Heart right ventricle (tissue), 16 donors: ENCODE data around the gene ADGRA3. TPM values are rescaled to one million over a fixed set of nuclear protein-coding genes. Genes with fewer than 3 reads are reported as not detected.

Experiments
- ATAC-seq, 8 donors: fragments of 200-7000 bp; cut with Tn5 transposase; one replicate each; pipeline ENCODE4 v1.9.1; 2020; ENCODE audit warnings: mild to moderate bottlenecking in 8 of 8, moderate library complexity in 8 of 8, moderate number of reproducible peaks in 1 of 8
- DNase-seq, 2 donors: peaks; one replicate each; pipeline ENCODE4 v3.0.0-alpha.2; 2020
- H3K27ac ChIP-seq, 10 donors: fragments of 200-600 bp; sonication (generic) in 2 of 10; one replicate each; pipeline versions ENCODE4 v1.5.0 to v1.8.0; 2020 to 2022; ENCODE audit warnings: mild to moderate bottlenecking in 3 of 10
- H3K27me3 ChIP-seq, 7 donors: fragments of 200-600 bp; one replicate each; pipeline ENCODE4 v1.8.0; 2021 to 2022; ENCODE audit warnings: mild to moderate bottlenecking in 2 of 7
- H3K36me3 ChIP-seq, 9 donors: fragments of 200-600 bp; sonication (generic) in 1 of 9; one replicate each; pipeline versions ENCODE4 v1.5.0 to v1.8.0; 2020 to 2022; ENCODE audit warnings: mild to moderate bottlenecking in 2 of 9
- H3K4me1 ChIP-seq, 9 donors: fragments of 200-600 bp; sonication (generic) in 1 of 9; one replicate each; pipeline versions ENCODE4 v1.5.0 to v1.8.0; 2020 to 2022; ENCODE audit warnings: mild to moderate bottlenecking in 4 of 9
- H3K4me3 ChIP-seq, 10 donors: fragments of 200-600 bp; sonication (generic) in 2 of 10; one replicate each; pipeline versions ENCODE4 v1.5.0 to v1.8.0; 2020 to 2022; ENCODE audit warnings: mild to moderate bottlenecking in 7 of 10, moderate library complexity in 2 of 10
- H3K9me3 ChIP-seq, 11 donors: fragments of 200-600 bp in 10 of 11; sonication (generic) in 2 of 11; one replicate each; pipeline versions ENCODE4 v1.5.0 to v1.8.0; 2013 to 2022; ENCODE audit warnings: mild to moderate bottlenecking in 2 of 11, control low read depth in 1 of 11, moderate library complexity in 1 of 11
- WGBS, 2 donors: extraction: QIAGEN DNeasy Blood & Tissue Kit; methylation state at CpG; one replicate each; pipeline ENCODE4 v1.1.7; 2013; ENCODE audit warnings: inconsistent platforms in 1 of 2; 5-methylcytosine and 5-hydroxymethylcytosine counted together
- intact Hi-C, 10 donors: fragments of 100-400 bp; cut with DNase I; formaldehyde crosslinking; loops; one replicate each; pipeline versions ENCODE4 v1.11.1 to v1.14.2; 2022
- polyA plus RNA-seq, 2 donors: library from polyadenylated mRNA; stranded (reverse); fragments of 200-250 nt; gene quantifications; one replicate each; pipeline ENCODE4 v1.2.3, GENCODE V29; 2013
- total RNA-seq, 10 donors: library from RNA; stranded (reverse); fragmentation: NEBNext Ultra II Directional in 3 of 10; extraction: Animal tissue kit (Norgen Biotek cat#: 25700) in 3 of 10; gene quantifications; one replicate each; pipeline versions ENCODE4 v1.2.1 to v1.2.4, GENCODE V29; 2021 to 2023
- TF ChIP-seq, protein P1 (sequence below), 9 donors: fragments of 200-600 bp; sonication (generic) in 2 of 9; IDR thresholded peaks; one replicate each; pipeline versions ENCODE4 v1.5.0 to v1.8.0; 2021 to 2022; ENCODE audit warnings: antibody characterized with exemption in 9 of 9, mild to moderate bottlenecking in 5 of 9, moderate library complexity in 1 of 9
- donor health status: Arrhythmogenic right ventricular cardiomyopathy.
- donor health status: ischemic (EF 13 %, LVEDD 7.1; RV severe dilation, severe dysfunction).
- donor health status: healthy with polysubstance abuse.
- donor health status: DM: no; HTN: yes; CAD: no.
- donor health status: DM: no; HTN: no; CAD: no.
- donor health status: ischemic (EF 25% LVEDD 6.9; RV normal size, moderate dysfunction).
- donor health status: ischemic (EF 25% LVEDD 5.7; RV mildly dilated, moderate dysfunction).
- donor health status: healthy.
- donor health status: DM: yes; HTN: yes; CAD: no.
- donor health status: Ischemic cardiomyopathy.
- donor health status: ischemic (EF 35%, LVEDD 5.7; RV mildly dilated, moderate dysfunction).
- donor health status: nonischemic (EF 11% LVEDD 7.7; RV severe dilation, severe dysfunction).
- donor health status: DM: yes; HTN: yes; CAD: no.
- donor health status: PGD.
- donor health status: ischemic (EF 29% LVEDD 5.4; RV normal size, mild dysfunction).
- donor health status: nonischemic (EF 23%, LVEDD 6.1; RV moderate dilation, normal function).

The ADGRA3 gene
- total and polyA plus RNA-seq, 12 donors, result 4.9 to 29.5 (median 20.8) TPM

GRCh38 chr4:22552812-22553211 is 36.9 kb upstream of the ADGRA3 start:
- Histone ChIP-seq H3K36me3 (no peaks in the 10 kb centered on the region), H3K4me3 (no peak overlapping the region), H3K27me3 (no peaks in the 10 kb centered on the region), H3K27ac (no peak overlapping the region), H3K9me3 (peaks cover 0 to 5% (median 0%) of the 10 kb centered on the region in 11 donors), H3K4me1 (no peaks in the 10 kb centered on the region)
- 69 to 73% methylated on average over 3 of the region's 3 CpGs for WGBS, 2 donors
- intact Hi-C loops, result no loop called here
- ATAC-seq, result no peak
- no peak for DNase-seq
- TF ChIP-seq, protein P1, sequence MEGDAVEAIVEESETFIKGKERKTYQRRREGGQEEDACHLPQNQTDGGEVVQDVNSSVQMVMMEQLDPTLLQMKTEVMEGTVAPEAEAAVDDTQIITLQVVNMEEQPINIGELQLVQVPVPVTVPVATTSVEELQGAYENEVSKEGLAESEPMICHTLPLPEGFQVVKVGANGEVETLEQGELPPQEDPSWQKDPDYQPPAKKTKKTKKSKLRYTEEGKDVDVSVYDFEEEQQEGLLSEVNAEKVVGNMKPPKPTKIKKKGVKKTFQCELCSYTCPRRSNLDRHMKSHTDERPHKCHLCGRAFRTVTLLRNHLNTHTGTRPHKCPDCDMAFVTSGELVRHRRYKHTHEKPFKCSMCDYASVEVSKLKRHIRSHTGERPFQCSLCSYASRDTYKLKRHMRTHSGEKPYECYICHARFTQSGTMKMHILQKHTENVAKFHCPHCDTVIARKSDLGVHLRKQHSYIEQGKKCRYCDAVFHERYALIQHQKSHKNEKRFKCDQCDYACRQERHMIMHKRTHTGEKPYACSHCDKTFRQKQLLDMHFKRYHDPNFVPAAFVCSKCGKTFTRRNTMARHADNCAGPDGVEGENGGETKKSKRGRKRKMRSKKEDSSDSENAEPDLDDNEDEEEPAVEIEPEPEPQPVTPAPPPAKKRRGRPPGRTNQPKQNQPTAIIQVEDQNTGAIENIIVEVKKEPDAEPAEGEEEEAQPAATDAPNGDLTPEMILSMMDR (IDR thresholded peaks at IDR 0.05), result no peak

DNA sequence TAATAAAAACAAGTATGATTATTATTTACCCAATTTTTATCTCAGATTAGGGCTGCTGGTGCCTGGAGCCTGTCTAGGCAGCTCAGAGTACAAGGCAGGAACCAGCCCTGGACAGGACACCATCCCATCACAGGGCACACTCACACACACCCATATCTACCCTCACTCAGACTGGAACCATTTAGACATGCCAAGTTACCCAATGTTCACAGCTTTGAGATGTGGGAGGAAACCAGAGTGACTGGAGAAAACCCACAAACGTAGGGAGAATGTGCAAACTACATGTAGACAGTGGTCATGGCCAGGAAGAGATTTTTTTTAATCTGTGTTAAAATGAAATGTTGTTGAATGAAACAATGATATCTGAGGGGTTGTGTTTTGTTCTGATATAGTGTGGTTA is 35.7 kb upstream of the ADGRA3 start:
- TF ChIP-seq, protein P1 (IDR thresholded peaks at IDR 0.05), result no peak
- intact Hi-C loops, result no loop called here

DNA sequence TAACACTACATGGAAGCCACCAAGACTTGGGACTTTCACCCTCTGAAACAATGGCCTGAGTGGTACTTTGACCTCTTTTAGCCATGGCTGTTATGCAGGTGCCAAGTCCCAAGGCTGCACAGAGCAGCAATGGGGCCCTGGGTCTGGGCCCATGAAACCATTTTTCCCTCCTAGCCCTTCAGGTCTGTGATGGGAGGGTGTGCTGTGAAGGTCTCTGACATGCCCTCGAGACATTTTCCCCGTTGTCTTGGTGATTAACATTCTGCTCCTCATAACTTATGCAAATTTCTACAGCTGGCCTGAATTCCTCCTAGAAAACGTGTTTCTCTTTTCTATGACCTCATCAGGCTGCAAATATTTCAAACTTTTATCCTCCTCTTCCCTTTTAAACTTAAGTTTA is 30.4 kb upstream of the ADGRA3 start:
- H3K4me3 ChIP-seq, result no peak overlapping the region
- intact Hi-C loops, result no loop called here
- no peaks in the 10 kb centered on the region for H3K27me3 ChIP-seq
- peaks cover 0 to 14% (median 0%) of the 10 kb centered on the region in 11 donors for H3K9me3 ChIP-seq
- no peak for DNase-seq
- no peaks in the 10 kb centered on the region for H3K36me3 ChIP-seq
- 79 to 83% methylated on average over 3 of the region's 3 CpGs for WGBS, 2 donors
- H3K4me1 ChIP-seq, result no peaks in the 10 kb centered on the region
- ATAC-seq, result no peak
- TF ChIP-seq, protein P1 (IDR thresholded peaks at IDR 0.05), result no peak
- H3K27ac ChIP-seq, result no peak overlapping the region

More for the DNA sequence above, 35.7 kb upstream of the ADGRA3 start:
- Histone ChIP-seq H3K9me3 (peaks cover 0 to 4% (median 0%) of the 10 kb centered on the region in 11 donors), H3K27ac (no peak overlapping the region), H3K4me3 (no peak overlapping the region), H3K4me1 (no peaks in the 10 kb centered on the region), H3K36me3 (no peaks in the 10 kb centered on the region), H3K27me3 (no peaks in the 10 kb centered on the region)
- ATAC-seq, result no peak
- DNase-seq, result no peak
- 56 to 68% methylated on average over 1 of the region's 1 CpG for WGBS, 2 donors

- H3K27me3 ChIP-seq, result no peaks in the 10 kb centered on the region
- WGBS, 2 donors, result 60 to 76% methylated on average over 2 of the region's 2 CpGs
- intact Hi-C loops, result no loop called here
- H3K4me3 ChIP-seq, result no peak overlapping the region
- ATAC-seq, result no peak
- no peaks in the 10 kb centered on the region for H3K36me3 ChIP-seq
- no peak for DNase-seq
- H3K9me3 ChIP-seq, result peaks cover 0 to 19% (median 9%) of the 10 kb centered on the region in 11 donors
- TF ChIP-seq, protein P1 (IDR thresholded peaks at IDR 0.05), result no peak
- no peaks in the 10 kb centered on the region for H3K4me1 ChIP-seq
- no peak overlapping the region for H3K27ac ChIP-seq
These were observed 23.4 kb upstream of the ADGRA3 start for GRCh38 chr4:22539251-22539650.
